Adrenal gland (tissue), 12 donors: ENCODE data around the gene CXCL13. TPM values are rescaled to one million over a fixed set of nuclear protein-coding genes. Genes with fewer than 3 reads are reported as not detected.
"Not testable (repeated sequence)": the region's sequence is repeated elsewhere in the genome, so short reads cannot be mapped to it uniquely, and the experiment has no call there.

Experiments
- DNase-seq, 7 donors: peaks; one replicate each; pipeline ENCODE4 v3.0.0-alpha.2; 2019 to 2020
- H3K27ac ChIP-seq, 5 donors: fragments of 200-600 bp; sonication (generic) in 4 of 5; 1 replicate in 3 of 5; 2 replicates in 2 of 5; pipeline versions ENCODE4 v1.5.1 to v1.8.0; 2016 to 2020; ENCODE audit warnings: mild to moderate bottlenecking in 1 of 5
- H3K27me3 ChIP-seq: fragments of 200-600 bp; 2 replicates; pipeline ENCODE4 v1.8.0; 2021
- H3K36me3 ChIP-seq, 2 donors: fragments of 200-600 bp; replicated peaks in 1 of 2; 1 replicate in 1 of 2; 2 replicates in 1 of 2; pipeline versions ENCODE4 v1.5.1 to v1.8.0; 2018 to 2022
- H3K4me1 ChIP-seq, 2 donors: fragments of 200-600 bp; replicated peaks in 1 of 2; 1 replicate in 1 of 2; 2 replicates in 1 of 2; pipeline versions ENCODE4 v1.5.1 to v1.8.0; 2018 to 2021
- H3K4me3 ChIP-seq, 4 donors: fragments of 200-600 bp; sonication (generic) in 3 of 4; one replicate each; pipeline ENCODE4 v1.5.1; 2016 to 2018
- H3K9me3 ChIP-seq, 3 donors: fragments of 200-600 bp; sonication (generic) in 1 of 3; replicated peaks in 1 of 3; 1 replicate in 2 of 3; 2 replicates in 1 of 3; pipeline versions ENCODE4 v1.5.1 to v1.8.0; 2016 to 2021
- POLR2A ChIP-seq, 2 donors: fragments of 450-650 bp; IDR thresholded peaks; one replicate each; pipeline ENCODE4 v1.6.1; 2017; ENCODE audit warnings: antibody characterized with exemption in 2 of 2, mild to moderate bottlenecking in 2 of 2, moderate library complexity in 1 of 2
- WGBS, 4 donors: extraction: QIAGEN DNeasy Blood & Tissue Kit in 2 of 4; methylation state at CpG; one replicate each; pipeline versions ENCODE4 v1.1.5 to v1.1.7; 2013 to 2017; 5-methylcytosine and 5-hydroxymethylcytosine counted together
- intact Hi-C, 2 donors: fragments of 100-400 bp; cut with DNase I; formaldehyde crosslinking; loops; one replicate each; pipeline versions ENCODE4 v1.14.1 to v1.15.0; 2022 to 2023
- polyA plus RNA-seq, 3 donors: library from polyadenylated mRNA; stranded (reverse); fragments of 200-250 nt in 2 of 3; fragments of 350-450 nt in 1 of 3; fragmentation: Illumina TruSeq in 1 of 3; extraction: RNeasy Lipid Tissue Mini Kit (QIAGEN cat#74804) in 1 of 3; gene quantifications; one replicate each; pipeline ENCODE4 v1.2.3, GENCODE V29; 2013 to 2014
- total RNA-seq, 9 donors: library from RNA; depleted of rRNA in 4 of 9; stranded (reverse); fragments of >200 nt in 4 of 9; fragments of 120-200 nt in 1 of 9; fragmentation: NEBNext Ultra II Directional in 1 of 9; extraction: Animal tissue kit (Norgen Biotek cat#: 25700) in 1 of 9; gene quantifications; one replicate each; pipeline versions ENCODE4 v1.1.0 to v1.2.4, GENCODE V29; 2013 to 2023
- TF ChIP-seq, protein P1 (sequence below), 6 experiments: fragments of 450-650 bp in 4 of 6; fragments of 200-600 bp in 2 of 6; sonication (generic) in 1 of 6; IDR thresholded peaks; 1 replicate in 5 of 6; 2 replicates in 1 of 6; pipeline versions ENCODE4 v1.5.1 to v1.8.0; 2016 to 2021; ENCODE audit warnings: antibody characterized with exemption in 6 of 6, mild to moderate bottlenecking in 2 of 6, moderate library complexity in 1 of 6
- donor health status: healthy with polysubstance abuse.
- donor health status: Bipolar disorder and iron deficiency.
- donor health status: DM: yes; HTN: yes; CAD: no.
- donor health status: DM: no; HTN: no; CAD: no.
- donor health status: DM: no; HTN: no; CAD: no.
- donor health status: DM: yes; HTN: yes; CAD: no.

The CXCL13 gene
- total and polyA plus RNA-seq, 12 donors, result 0.39 to 0.88 (median 0.58) TPM; not detected in 8

DNA sequence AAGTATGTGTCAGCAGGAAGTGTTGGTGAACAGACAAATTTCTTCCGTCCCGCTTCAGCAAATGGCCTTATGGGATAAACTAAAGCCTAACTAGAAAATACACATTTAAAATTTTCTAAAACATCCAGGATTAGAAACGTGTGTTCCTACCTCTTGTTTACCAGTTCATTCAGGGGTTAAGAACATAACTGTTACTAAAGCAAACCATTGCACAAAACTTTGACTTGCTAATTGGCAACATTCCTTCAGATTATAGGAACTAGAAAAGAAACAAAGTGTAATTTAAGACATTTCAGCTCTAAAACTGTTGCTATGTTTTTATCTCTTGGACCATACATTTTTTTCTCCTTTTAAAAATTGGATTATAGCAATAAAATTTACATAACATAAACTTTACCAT lies 39.5 kb upstream of the CXCL13 start:
- H3K27me3 ChIP-seq, result no peaks in the 10 kb centered on the region
- intact Hi-C loops, result no loop called here
- no peak overlapping the region for H3K4me3 ChIP-seq
- no peaks in the 10 kb centered on the region for H3K9me3 ChIP-seq
- no peaks in the 10 kb centered on the region for H3K4me1 ChIP-seq
- H3K36me3 ChIP-seq, result no peaks in the 10 kb centered on the region
- no peak for DNase-seq
- TF ChIP-seq, protein P1, sequence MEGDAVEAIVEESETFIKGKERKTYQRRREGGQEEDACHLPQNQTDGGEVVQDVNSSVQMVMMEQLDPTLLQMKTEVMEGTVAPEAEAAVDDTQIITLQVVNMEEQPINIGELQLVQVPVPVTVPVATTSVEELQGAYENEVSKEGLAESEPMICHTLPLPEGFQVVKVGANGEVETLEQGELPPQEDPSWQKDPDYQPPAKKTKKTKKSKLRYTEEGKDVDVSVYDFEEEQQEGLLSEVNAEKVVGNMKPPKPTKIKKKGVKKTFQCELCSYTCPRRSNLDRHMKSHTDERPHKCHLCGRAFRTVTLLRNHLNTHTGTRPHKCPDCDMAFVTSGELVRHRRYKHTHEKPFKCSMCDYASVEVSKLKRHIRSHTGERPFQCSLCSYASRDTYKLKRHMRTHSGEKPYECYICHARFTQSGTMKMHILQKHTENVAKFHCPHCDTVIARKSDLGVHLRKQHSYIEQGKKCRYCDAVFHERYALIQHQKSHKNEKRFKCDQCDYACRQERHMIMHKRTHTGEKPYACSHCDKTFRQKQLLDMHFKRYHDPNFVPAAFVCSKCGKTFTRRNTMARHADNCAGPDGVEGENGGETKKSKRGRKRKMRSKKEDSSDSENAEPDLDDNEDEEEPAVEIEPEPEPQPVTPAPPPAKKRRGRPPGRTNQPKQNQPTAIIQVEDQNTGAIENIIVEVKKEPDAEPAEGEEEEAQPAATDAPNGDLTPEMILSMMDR (IDR thresholded peaks at IDR 0.05), result no peak
- TF ChIP-seq POLR2A (IDR thresholded peaks at IDR 0.05), result no peak
- peak overlapping the region in 1 of 5 donors; percentile 40 for H3K27ac ChIP-seq
- WGBS, 4 donors, result 62 to 85% (median 76%) methylated on average over 3 of the region's 3 CpGs

DNA sequence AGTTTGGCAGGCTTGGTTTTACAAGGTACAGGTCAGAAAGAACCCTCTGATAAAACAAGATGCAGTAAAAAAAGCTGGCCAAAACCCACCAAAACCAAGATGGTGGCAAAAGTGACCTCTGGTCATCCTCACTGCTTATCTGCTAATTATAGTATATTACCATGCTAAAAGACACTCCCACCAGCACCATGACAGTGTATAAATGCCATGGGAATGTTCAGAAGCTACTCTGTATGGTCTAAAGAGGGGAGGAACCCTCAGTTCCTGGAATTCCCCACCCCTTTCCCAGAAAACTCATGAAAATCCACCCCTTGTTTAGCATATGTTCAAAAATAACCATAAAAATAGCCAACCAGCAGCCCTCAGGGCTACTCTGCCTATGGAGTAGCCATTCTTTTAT lies 38.1 kb upstream of the CXCL13 start:
- H3K4me1 ChIP-seq, result no peaks in the 10 kb centered on the region
- H3K4me3 ChIP-seq, result no peak overlapping the region
- H3K9me3 ChIP-seq, result no peaks in the 10 kb centered on the region
- TF ChIP-seq POLR2A (IDR thresholded peaks at IDR 0.05), result no peak
- TF ChIP-seq, protein P1 (IDR thresholded peaks at IDR 0.05), result no peak
- intact Hi-C loops, result no loop called here
- no peaks in the 10 kb centered on the region for H3K36me3 ChIP-seq
- H3K27me3 ChIP-seq, result no peaks in the 10 kb centered on the region
- no peak overlapping the region for H3K27ac ChIP-seq
- no peak for DNase-seq

DNA sequence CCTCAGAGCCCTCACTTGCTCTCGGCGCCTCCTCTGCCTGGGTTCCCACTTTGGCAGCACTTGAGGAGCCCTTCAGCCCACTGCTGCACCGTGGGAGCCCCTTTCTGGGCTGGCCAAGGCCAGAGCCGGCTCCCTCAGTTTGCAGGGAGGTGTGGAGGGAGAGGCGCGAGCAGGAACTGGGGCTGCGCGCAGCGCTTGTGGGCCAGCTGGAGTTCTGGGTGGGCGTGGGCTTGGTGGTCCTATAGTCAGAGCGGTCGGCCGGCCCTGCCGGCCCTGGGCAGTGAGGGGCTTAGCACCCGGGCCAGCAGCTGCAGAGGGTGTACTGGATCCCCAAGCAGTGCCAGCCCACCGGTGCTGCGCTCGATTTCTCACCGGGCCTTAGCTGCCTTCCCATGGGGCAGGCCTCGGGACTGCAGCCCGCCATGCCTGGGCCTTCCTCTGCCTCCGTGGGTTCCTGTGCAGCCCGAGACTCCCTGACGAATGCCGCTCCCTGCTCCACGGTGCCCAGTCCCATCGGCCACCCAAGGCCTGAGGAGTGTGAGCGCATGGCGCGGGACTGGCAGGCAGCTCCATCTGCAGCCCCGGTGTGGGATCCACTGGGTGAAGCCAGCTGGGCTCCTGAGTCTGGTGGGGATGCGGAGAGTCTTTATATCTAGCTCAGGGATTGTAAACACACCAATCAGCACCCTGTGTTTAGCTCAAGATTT lies 35.0 kb upstream of the CXCL13 start:
- WGBS, 4 donors, result 89 to 96% (median 93%) methylated on average over 4 to 32 of the region's 32 CpGs
- H3K4me3 ChIP-seq, H3K27ac ChIP-seq, H3K4me1 ChIP-seq, H3K27me3 ChIP-seq, intact Hi-C loops, DNase-seq, H3K9me3 ChIP-seq, H3K36me3 ChIP-seq: not testable (repeated sequence)

DNA sequence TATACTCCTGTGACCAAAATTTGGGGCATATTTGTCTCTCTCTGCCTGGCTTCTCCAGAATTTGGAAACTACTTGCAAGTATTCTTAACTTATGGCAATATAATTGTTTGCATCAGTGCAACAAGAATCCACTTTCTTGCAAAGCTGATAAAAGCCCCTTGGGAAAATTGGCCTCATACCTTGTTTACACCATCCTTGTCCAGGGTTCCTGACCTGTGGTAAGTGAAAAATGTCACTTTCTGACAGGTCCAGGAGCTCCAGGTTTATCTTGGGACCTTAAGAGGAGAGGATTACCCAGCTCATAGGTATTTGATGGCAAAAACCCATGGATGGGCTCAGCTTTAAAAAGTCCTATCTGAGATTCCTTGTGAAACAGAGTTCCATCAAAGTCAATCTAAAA lies 29.3 kb upstream of the CXCL13 start:
- DNase-seq, result no peak
- Histone ChIP-seq H3K4me3 (no peak overlapping the region), H3K4me1 (no peaks in the 10 kb centered on the region), H3K36me3 (no peaks in the 10 kb centered on the region), H3K27ac (no peak overlapping the region), H3K9me3 (no peaks in the 10 kb centered on the region), H3K27me3 (no peaks in the 10 kb centered on the region)
- no peak for TF ChIP-seq POLR2A (IDR thresholded peaks at IDR 0.05)
- TF ChIP-seq, protein P1 (IDR thresholded peaks at IDR 0.05), result no peak
- intact Hi-C loops, result no loop called here

DNA sequence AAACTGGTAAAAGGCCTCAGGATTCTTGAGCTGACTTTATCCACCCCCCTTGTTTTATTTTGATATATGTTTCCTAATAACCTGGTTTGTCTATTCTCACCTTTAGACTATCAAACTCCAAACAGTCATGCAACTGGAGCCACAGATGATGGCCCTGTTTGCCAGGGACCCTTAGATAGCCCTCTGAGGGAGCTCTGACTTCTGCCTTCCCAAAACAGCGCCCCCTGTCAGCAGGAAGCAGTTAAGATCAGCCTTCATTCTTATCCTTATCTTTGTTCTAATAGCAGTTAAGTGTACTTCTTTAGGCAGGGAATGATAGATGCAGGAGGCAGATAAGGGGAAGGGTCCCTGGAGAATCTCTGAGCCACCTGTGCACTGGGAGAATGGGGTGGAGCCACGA lies 27.5 kb upstream of the CXCL13 start:
- H3K4me3 ChIP-seq, result no peak overlapping the region
- H3K27me3 ChIP-seq, result no peaks in the 10 kb centered on the region
- intact Hi-C loops, result no loop called here
- H3K4me1 ChIP-seq, result no peaks in the 10 kb centered on the region
- DNase-seq, result no peak
- H3K9me3 ChIP-seq, result no peaks in the 10 kb centered on the region
- H3K36me3 ChIP-seq, result no peaks in the 10 kb centered on the region
- TF ChIP-seq POLR2A (IDR thresholded peaks at IDR 0.05), result no peak
- TF ChIP-seq, protein P1 (IDR thresholded peaks at IDR 0.05), result no peak
- 36 to 44% (median 43%) methylated on average over 2 of the region's 2 CpGs for WGBS, 4 donors
- no peak overlapping the region for H3K27ac ChIP-seq
